Ovary (tissue), 9 donors: ENCODE results near the gene SLC45A3. TPM values are rescaled to one million over a fixed set of nuclear protein-coding genes. Genes with fewer than 3 reads are reported as not detected.

Experiments used
- DNase-seq, 5 donors: peaks; one replicate each; pipeline ENCODE4 v3.0.0-alpha.2; 2019 to 2020
- H3K27ac ChIP-seq, 2 donors: fragments of 200-600 bp; one replicate each; pipeline versions ENCODE4 v1.5.1 to v1.8.0; 2019 to 2022
- H3K27me3 ChIP-seq: fragments of 200-600 bp; one replicate; pipeline ENCODE4 v1.8.0; 2022
- H3K36me3 ChIP-seq: fragments of 200-600 bp; sonication (generic); one replicate; pipeline ENCODE4 v1.5.1; 2019
- H3K4me1 ChIP-seq: one replicate; pipeline ENCODE4 v1.8.1; 2013; ENCODE audit warnings: mild to moderate bottlenecking, moderate library complexity; ENCODE audit not compliant: insufficient read depth
- H3K4me3 ChIP-seq: fragments of 200-600 bp; sonication (generic); one replicate; pipeline ENCODE4 v1.5.1; 2017
- H3K9me3 ChIP-seq, 2 donors: fragments of 200-600 bp in 1 of 2; sonication (generic) in 1 of 2; one replicate each; pipeline versions ENCODE4 v1.5.1 to v1.8.1; 2013 to 2019; ENCODE audit warnings: mild to moderate bottlenecking in 1 of 2, moderate library complexity in 1 of 2
- EP300 ChIP-seq: sonication (generic); formaldehyde crosslinking; IDR thresholded peaks from one replicate; pipeline ENCODE4 v1.6.1; 2017; ENCODE audit warnings: antibody characterized with exemption
- POLR2A ChIP-seq: fragments of 450-650 bp; IDR thresholded peaks from one replicate; pipeline ENCODE4 v1.6.1; 2017; ENCODE audit warnings: antibody characterized with exemption, mild to moderate bottlenecking, moderate library complexity
- WGBS, 3 donors: extraction: QIAGEN DNeasy Blood & Tissue Kit in 1 of 3; methylation state at CpG; one replicate each; pipeline versions ENCODE4 v1.1.5 to v1.1.7; 2013 to 2017; 5-methylcytosine and 5-hydroxymethylcytosine counted together
- intact Hi-C, 4 donors: fragments of 100-400 bp; cut with DNase I; formaldehyde crosslinking; loops; one replicate each; pipeline versions ENCODE4 v1.11.0 to v1.15.1; 2022 to 2023
- polyA plus RNA-seq, 2 donors: library from polyadenylated mRNA; stranded (reverse); fragments of 200-250 nt in 1 of 2; fragments of 350-450 nt in 1 of 2; fragmentation: Illumina TruSeq in 1 of 2; extraction: RNeasy Lipid Tissue Mini Kit (QIAGEN cat#74804) in 1 of 2; gene quantifications; one replicate each; pipeline ENCODE4 v1.2.3, GENCODE V29; 2013 to 2014
- total RNA-seq, 7 donors: library from RNA; depleted of rRNA in 2 of 7; stranded (reverse); fragments of >200 nt in 2 of 7; fragmentation: NEBNext Ultra II Directional in 3 of 7; extraction: Animal tissue kit (Norgen Biotek cat#: 25700) in 3 of 7; gene quantifications; one replicate each; pipeline versions ENCODE4 v1.1.0 to v1.2.4, GENCODE V29; 2016 to 2023
- TF ChIP-seq, protein P1 (sequence below), 3 donors: fragments of 450-650 bp in 2 of 3; fragments of 200-600 bp in 1 of 3; IDR thresholded peaks; one replicate each; pipeline versions ENCODE4 v1.5.1 to v1.8.0; 2016 to 2022; ENCODE audit warnings: antibody characterized with exemption in 3 of 3, mild to moderate bottlenecking in 1 of 3
- donor health status: DM: no; HTN: no; CAD: no; lungs with moderate emphysema.
- donor health status: DM: no; HTN: no; CAD: no.
- donor health status: Bipolar disorder and iron deficiency.
- donor health status: DM: yes; HTN: yes; CAD: no.
- donor health status: DM: no; HTN: no; CAD: no.
- donor health status: DM: yes; HTN: yes; CAD: no.

Gene SLC45A3
- total and polyA plus RNA-seq, 9 donors: 1.5 to 9.5 (median 5.1) TPM

GRCh38 chr1:205632669-205633169 is 47.6 kb downstream of the SLC45A3 start:
- TF ChIP-seq POLR2A: no peak
- TF ChIP-seq, protein P1, sequence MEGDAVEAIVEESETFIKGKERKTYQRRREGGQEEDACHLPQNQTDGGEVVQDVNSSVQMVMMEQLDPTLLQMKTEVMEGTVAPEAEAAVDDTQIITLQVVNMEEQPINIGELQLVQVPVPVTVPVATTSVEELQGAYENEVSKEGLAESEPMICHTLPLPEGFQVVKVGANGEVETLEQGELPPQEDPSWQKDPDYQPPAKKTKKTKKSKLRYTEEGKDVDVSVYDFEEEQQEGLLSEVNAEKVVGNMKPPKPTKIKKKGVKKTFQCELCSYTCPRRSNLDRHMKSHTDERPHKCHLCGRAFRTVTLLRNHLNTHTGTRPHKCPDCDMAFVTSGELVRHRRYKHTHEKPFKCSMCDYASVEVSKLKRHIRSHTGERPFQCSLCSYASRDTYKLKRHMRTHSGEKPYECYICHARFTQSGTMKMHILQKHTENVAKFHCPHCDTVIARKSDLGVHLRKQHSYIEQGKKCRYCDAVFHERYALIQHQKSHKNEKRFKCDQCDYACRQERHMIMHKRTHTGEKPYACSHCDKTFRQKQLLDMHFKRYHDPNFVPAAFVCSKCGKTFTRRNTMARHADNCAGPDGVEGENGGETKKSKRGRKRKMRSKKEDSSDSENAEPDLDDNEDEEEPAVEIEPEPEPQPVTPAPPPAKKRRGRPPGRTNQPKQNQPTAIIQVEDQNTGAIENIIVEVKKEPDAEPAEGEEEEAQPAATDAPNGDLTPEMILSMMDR (IDR thresholded peaks at IDR 0.05): no peak
- TF ChIP-seq EP300: no peak
- 60% methylated on average over 3 of the region's 3 CpGs for WGBS, 3 donors
- H3K4me3 ChIP-seq: peak overlapping the region; percentile 72
- no peak for DNase-seq
- peak overlapping the region in 1 of 2 donors; percentile 97 for H3K27ac ChIP-seq
- no peaks in the 10 kb centered on the region for H3K9me3 ChIP-seq
- no peaks in the 10 kb centered on the region for H3K27me3 ChIP-seq
- intact Hi-C loops: loop anchor here in 2 of 4 donors (2.0 to 10.0 kb wide), 3 partner anchors 42 to 108 kb away; no protein-coding TSS in a partner anchor
- H3K36me3 ChIP-seq: no peaks in the 10 kb centered on the region
- H3K4me1 ChIP-seq: peaks cover 2% of the 10 kb centered on the region

DNA sequence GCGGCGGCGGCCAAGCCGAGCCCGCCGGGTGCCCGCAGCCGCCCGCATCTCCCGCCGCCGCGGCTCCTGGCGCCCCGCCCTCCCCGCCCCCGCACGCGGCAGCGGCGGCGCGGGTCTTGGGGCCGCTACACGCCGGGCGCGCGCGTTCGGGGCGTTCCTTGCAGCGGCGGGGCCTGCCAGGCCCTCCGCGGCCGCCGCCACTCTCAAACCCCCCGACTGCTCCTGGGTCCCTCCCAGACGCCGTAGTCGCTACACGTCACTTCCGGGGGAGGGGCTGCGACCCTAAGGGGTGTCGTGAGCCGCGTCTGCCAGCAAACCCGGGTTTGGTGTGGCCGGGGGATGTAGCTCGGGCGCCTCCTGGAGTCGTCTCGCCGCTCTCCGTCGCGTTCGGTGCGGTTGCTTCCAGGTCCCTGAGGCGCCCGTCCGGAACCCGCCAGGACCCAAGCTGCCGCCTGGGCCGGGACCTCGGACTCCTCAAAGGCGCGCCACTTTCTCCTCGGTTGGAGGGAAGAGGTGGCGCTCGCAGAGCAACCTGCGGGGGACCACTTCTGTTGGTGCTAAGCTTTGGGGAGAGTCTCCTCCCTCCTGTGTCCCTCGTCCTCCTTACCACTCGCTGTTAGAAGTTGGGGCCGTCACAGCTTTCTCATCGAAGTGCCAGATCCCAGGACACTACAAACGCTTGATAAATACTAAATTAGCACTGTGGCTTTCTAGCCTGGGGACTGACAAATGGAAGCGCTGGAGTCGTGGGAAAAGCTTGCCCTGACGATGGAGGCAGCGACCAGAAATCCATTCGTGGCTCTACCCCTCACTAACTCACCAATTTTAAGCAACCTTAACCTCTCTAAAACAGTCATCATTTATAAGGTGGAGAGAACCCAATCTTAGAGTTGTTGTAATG is 48.3 kb downstream of the SLC45A3 start, which contains the start of gene ELK4:
Gene ELK4 (minus strand): TSS at position 244 of the 901 bp plus-strand sequence. CDS start 8,129 bp downstream, outside the sequence.
- H3K9me3 ChIP-seq: no peaks in the 10 kb centered on the region
- intact Hi-C loops: loop anchor here in 2 of 4 donors (2.0 to 10.0 kb wide), 4 partner anchors 39 to 107 kb away; no protein-coding TSS in a partner anchor
- no peaks in the 10 kb centered on the region for H3K27me3 ChIP-seq
- 0% methylated on average over 36 to 83 of the region's 83 CpGs for WGBS, 3 donors
- no peaks in the 10 kb centered on the region for H3K36me3 ChIP-seq
- H3K4me3 ChIP-seq: peak within 1 kb of the TSS; percentile 72
- peak; percentile 99 for DNase-seq
- peaks cover 2% of the 10 kb centered on the region for H3K4me1 ChIP-seq
- H3K27ac ChIP-seq: peak within 1 kb of the TSS; percentile 92 to 97
- TF ChIP-seq POLR2A (peak; percentile 95), EP300 (no peak)
- TF ChIP-seq, protein P1 (IDR thresholded peaks at IDR 0.05): peak in 2 of 3 donors; percentile 75 to 91

- intact Hi-C loops: loop anchor here in 1 of 4 donors (2.0 to 10.0 kb wide), 2 partner anchors 38 to 106 kb away; no protein-coding TSS in a partner anchor
These were observed 49.1 kb downstream of the SLC45A3 start for GRCh38 chr1:205631010-205631767.

More at GRCh38 chr1:205631010-205631767, 49.1 kb downstream of the SLC45A3 start:
- DNase-seq: peak; percentile 62 to 81 (median 73)
- H3K4me3 ChIP-seq: peak overlapping the region; percentile 72
- 0 to 1% (median 0%) methylated on average over 40 to 81 of the region's 81 CpGs for WGBS, 3 donors
- H3K27me3 ChIP-seq: no peaks in the 10 kb centered on the region
- H3K36me3 ChIP-seq: no peaks in the 10 kb centered on the region
- no peak for TF ChIP-seq POLR2A
- TF ChIP-seq EP300: no peak
- TF ChIP-seq, protein P1 (IDR thresholded peaks at IDR 0.05): no peak
- H3K27ac ChIP-seq: peak overlapping the region; percentile 92 to 97
- no peaks in the 10 kb centered on the region for H3K9me3 ChIP-seq
- peaks cover 2% of the 10 kb centered on the region for H3K4me1 ChIP-seq
